HG03280 (cell line): ENCODE measurements around the gene FAM90A26.
A peak's percentile ranks its signal among the peaks of the same experiment; 100 is the strongest.
"Not testable (repeated sequence)": the region's sequence is repeated elsewhere in the genome, so short reads cannot be mapped to it uniquely, and the experiment has no call there.

Experiments used
- ATAC-seq: cut with Tn5 transposase; IDR thresholded peaks from one replicate; pipeline ENCODE4 v1.9.1; 2021; ENCODE audit warnings: mild to moderate bottlenecking, moderate library complexity; ENCODE audit not compliant: unreplicated experiment

The FAM90A26 gene, protein sequence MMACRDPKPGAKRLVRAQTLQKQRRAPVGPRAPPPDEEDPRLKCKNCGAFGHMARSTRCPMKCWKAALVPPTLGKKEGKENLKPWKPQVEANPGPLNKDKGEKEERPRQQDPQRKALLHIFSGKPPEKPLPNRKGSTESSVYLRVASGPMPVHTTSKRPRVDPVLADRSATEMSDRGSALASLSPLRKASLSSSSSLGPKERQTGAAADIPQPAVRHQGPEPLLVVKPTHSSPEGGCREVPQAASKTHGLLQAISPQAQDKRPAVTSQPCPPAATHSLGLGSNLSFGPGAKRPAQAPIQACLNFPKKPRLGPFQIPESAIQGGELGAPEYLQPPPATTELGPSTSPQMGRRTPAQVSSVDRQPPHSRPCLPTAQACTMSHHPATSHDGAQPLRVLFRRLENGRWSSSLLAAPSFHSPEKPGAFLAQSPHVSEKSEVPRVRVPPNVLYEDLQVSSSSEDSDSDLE

DNA sequence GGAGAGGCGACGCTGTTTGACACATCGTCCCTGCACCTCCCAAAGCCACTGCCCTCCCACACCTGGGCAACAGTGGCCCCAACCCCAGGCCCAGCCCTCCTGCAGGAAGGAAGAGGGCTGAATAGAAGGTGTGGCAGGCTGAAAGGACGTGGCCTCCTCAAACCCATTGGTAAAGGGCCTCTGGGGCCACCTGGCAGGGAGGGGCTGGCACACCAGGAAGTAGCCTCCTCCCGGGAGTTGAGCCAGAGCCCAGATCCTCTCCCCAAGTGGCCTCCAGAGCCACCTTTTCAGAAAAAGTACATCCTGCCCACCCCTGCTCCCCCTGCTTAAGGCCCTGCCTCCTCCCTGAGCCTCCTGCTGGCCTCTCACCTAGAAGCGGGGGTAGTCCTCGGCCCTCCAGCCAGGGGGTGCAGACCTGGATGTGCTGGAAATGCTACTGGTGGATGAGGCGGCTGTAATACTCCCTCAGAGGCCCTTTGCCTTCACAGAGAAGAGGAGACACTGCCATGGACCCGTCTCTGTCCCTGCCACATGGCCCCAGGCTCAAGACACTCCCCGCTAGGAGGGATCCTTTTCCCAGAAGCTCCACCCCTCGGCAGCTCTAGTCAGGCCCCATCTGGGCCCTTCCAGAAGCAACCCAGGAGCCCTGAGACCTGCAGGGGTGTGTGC, at the start of gene FAM90A26:
FAM90A26 (plus strand) TSS at position 619 of the 669 bp plus-strand sequence. CDS start 2,764 bp downstream, outside the sequence.
- ATAC-seq, result not testable (repeated sequence)

DNA sequence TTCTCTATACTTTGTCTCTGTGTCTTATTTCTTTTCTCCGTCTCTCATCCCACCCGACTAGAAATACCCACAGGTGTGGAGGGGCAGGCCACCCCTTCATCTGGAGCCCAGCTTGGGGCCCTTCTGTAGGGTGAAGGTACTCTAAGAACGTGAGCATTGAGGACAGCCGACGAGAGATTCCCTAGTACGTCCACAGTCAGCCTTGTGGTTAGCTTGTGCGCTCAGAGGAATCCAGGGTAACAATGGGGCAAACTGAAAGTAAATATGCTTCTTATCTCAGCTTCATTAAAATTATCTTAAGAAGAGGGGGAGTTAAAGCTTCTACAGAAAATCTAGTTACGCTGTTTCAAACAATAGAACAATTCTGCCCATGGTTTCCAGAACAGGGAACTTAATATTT, 47.5 kb upstream of the FAM90A26 start:
- not testable (repeated sequence) for ATAC-seq

DNA sequence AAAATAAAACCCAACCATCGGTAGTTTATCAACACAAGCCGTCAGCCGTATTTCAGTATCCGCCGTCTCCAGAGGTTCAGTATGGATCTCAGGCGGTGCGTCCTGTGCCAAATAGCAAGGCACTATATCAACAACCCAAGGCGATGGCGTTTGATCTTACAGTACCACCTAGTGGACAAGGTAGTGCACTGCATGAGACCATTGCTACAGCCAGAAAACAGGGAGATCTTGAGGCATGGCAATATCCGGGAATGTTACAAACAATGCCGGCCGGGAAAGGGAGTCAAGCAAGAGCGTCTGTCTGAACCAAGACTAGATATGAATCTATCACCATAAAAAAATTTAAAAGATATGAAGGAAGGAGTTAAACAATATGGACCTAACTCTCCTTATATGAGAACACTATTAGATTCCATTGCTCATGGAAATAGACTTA, 46.6 kb upstream of the FAM90A26 start:
- ATAC-seq, result not testable (repeated sequence)

DNA sequence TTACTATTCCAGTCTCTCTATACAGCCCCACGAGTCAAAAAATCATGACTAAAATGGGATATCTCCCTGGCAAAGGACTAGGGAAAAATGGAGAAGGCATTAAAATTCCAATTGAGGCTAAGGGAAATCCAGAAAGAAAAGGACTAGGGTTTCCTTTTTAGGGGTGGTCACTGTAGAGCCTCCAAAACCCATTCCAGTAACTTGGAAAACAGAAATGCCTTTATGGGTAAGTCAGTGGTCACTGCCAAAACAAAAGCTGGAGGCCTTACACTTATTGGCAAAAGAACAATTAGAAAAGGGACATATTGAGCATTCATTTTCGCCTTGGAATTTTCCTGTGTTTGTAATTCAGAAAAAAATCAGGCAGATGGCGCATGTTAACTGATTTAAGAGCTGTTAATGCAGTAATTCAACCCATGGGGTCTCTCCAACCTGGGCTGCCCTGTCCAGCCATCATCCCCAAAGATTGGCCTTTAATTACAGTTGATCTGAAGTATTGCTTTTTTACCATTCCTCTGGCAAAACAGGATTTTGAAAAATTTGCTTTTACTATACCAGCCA, 44.5 kb upstream of the FAM90A26 start:
- not testable (repeated sequence) for ATAC-seq

DNA sequence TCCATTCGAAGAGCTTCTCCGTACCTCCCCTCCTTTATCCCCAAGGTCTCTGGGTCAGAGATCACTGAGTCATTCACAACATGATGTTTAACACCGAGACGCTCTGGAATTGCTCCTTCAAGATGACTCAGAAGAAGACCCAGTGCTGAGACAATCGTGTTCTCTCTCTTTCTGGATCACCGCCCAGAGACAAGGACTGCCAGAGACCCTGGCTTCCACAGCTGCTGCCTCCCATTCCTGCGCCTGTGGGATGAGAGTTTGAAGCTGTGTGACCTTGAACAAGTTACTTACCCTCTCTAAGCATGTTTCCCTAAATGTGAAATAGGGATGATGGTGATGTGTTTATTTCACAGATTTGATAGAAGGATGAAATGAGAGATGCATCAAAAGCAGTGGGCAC, 38.8 kb upstream of the FAM90A26 start:
- ATAC-seq, result not testable (repeated sequence)

DNA sequence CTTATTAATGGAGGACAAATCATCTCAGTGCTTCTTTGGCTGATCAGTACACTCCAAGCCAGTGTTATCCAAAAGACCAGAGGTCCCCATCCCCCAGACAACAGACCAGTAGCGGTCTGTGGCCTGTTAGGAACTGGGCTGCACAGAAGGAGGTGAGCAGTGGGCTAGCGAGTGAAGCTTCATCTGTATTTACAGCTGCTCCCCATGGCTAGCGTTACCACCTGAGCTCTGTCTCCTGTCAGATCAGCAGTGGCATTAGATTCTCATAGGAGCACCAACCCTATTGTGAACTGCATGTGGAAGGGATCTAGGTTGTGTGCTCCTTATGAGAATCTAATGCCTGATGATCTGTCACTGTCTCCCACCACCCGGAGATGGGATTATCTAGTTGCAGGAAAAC, 37.4 kb upstream of the FAM90A26 start:
- not testable (repeated sequence) for ATAC-seq

DNA sequence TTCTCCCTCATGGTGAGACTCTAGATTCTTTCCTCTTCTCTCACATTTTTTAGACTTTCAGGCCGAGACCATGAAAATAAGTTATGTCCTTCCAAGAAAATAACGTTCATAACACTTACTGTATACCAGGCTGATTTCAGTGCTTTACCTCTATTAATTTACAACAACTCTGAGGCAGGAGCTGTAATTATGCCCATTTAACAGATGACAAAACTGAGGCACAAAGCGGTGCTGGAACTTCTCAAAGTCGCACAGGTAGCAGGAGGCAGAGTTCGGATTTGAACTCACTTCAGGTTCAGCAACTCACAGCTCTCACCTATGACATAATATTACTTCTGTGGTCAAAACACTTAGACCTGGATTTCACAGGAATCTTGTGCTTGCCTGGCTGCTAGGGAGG, 36.2 kb upstream of the FAM90A26 start:
- ATAC-seq, result not testable (repeated sequence)

DNA sequence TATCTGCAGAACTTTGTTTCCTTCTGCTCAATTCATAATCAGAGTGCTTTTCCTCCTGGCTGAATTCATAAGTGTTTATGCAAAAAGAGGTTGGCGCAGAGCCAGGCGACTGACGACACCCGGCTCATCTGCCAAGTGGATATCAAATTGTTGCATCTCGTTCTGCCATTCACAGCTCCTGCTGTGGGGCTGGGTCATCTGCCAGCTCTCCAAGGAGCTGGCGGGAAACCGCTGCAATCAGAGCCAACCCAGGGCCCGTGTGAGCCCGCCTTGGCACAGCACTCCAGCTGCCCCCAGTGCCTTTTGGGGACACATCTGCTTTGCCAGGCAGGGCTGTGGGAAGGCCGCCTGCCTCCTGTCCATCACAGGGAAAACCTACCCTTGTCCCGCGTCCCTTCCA, 35.7 kb upstream of the FAM90A26 start:
- not testable (repeated sequence) for ATAC-seq

DNA sequence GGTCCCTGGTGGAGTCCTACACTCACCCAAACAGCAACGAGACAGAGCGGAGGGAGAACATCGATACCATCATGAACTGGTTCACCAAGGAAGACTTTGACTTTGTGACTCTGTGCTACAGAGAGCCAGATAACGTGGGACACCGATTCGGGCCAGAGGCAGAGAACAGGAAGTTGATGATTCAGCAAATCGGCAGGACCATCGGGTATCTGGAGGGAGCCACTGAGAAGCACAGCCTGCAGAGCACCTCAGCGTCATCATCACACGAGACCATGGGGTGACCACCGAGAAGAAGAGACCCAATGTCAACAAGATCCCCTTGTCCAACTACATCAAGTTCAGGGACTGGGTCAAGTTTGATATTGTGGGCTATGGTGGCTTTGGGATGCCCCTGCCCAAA, 29.2 kb upstream of the FAM90A26 start:
- not testable (repeated sequence) for ATAC-seq

DNA sequence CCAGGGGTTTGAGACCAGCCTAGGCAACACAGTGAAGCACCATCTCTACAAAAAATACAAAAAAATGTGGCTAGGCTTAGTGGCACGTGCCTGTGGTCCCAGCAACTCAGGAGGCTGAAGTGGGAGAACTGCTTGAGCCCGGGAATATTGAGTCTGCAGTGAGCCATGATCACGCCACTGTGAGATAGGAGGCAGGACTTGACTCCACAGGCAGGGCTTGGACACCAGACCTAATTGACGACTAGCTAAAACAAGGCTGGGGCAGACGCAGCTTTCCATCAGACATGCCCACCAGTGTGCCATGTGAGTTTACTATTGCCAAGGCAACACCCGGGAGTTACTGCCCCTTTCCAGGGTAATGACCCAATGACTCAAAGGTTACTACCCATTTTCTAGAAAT, 27.4 kb upstream of the FAM90A26 start:
- not testable (repeated sequence) for ATAC-seq

DNA sequence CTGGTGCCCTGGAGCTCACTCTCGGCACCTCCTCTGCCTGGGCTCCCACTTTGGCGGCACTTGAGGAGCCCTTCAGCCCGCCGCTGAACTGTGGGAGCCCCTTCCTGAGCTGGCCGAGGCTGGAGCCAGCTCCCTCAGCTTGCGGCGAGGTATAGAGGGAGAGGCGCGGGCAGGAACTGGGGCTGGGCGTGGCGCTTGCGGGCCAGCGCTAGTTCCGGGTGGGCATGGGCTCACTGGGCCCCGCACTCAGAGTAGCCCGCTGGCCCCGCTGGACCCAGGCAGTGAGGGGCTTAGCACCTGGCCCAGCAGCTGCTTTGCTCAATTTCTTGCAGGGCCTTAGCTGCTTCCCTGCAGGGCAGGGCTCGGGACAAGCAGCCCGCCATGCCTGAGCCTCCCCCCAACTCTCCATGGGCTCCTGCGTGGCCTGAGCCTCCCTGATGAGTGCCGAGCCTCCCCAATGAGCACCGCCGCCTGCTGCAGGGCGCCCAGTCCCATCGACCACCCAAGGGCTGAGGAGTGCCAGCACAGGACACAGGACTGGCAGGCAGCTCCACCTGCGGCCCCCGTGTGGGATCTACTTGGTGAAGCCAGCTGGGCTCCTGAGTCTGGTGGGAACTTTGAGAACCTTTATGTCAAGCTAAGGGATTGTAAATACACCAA, 26.7 kb upstream of the FAM90A26 start:
- no peak for ATAC-seq

DNA sequence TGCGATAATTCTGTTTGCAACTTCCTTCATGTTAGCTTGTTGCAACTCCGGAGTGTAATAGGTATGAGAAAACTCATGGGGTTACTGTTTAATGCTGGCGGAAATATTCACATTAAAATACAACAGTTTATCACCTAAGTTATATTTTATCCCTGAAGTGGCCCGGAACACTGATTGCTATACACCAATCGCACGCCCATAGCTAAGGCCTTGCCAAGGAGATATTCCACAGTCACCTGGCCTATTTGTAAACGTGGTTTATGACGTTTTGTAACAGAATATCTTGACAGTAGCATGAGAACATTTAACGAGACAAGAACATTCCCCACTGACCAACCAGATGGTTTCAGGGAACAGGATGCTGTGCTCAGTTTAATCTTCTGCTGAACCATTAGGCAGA, 23.2 kb upstream of the FAM90A26 start:
- ATAC-seq, result no peak

DNA sequence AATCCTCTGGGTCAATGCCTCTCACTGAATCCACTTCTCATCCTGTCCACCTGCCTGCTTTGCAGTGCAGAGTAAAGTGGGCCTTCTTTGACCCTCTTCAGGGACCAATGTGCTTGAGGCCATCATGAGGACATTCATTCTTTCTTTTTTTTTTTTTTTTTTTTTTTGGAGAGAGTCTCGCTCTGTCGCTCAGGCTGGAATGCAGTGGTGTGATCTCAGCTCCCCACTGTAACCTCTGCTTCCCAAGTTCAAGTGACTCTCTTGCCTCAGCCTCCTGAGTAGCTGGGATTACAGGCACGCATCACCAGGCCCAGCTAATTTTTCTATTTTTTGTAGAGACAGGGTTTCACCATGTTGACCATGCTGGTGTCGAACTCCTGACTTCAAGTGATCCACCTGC, 22.8 kb upstream of the FAM90A26 start:
- ATAC-seq, result not testable (repeated sequence)

DNA sequence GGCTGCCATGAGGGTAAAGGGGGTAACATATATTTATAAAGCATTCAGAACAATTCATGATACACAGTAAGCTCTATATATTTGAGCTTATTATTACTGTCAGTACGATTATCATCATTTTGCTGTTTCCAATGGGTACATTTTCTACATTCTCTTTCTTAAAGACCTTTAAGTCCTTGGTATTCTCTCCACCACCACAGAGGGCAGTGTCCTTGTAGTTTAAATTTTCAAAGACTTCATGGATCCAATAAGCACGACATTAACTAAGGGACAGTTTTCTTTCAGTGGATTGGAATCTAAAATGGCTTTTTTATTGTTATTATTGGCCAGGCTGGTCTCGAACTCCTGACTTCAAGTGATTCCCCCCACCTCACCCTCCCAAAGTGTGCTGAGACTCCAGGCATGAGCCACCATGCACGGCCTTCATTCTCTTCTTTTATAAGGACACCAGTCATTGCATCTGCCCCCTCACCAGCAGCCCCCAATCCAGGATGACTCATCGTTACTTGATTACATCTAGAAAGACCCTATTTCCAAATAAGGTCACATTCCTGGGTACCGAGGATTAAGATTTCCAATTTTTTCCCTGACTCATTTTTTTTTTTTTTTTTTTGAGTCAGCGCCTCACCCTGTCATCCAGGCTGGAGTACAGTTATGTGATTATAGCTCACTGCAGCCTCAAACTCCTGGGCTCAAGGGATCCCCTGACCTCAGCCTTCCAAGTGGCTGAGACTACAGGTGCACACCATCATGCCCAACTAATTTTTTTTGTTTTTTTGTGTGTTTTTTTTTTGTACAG, 21.4 kb upstream of the FAM90A26 start:
- not testable (repeated sequence) for ATAC-seq

DNA sequence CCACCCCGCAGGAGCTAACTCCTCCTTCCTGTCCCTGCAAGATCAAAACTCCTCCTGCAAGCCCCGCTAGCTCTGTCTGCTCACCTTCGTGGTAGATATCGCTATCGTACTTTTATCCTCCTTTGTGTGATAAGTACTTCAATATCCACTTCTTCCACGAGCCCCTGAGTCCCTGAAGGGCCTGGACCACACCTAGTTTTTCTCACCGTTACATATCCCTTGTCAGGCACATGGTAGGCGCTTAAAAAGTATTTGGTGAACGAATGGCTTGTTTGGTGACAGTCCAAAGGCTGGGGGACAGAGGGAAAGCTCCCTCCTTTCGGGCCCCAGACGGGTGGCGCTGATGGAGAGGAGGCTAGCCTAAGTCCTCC, 18.4 kb upstream of the FAM90A26 start:
- not testable (repeated sequence) for ATAC-seq

DNA sequence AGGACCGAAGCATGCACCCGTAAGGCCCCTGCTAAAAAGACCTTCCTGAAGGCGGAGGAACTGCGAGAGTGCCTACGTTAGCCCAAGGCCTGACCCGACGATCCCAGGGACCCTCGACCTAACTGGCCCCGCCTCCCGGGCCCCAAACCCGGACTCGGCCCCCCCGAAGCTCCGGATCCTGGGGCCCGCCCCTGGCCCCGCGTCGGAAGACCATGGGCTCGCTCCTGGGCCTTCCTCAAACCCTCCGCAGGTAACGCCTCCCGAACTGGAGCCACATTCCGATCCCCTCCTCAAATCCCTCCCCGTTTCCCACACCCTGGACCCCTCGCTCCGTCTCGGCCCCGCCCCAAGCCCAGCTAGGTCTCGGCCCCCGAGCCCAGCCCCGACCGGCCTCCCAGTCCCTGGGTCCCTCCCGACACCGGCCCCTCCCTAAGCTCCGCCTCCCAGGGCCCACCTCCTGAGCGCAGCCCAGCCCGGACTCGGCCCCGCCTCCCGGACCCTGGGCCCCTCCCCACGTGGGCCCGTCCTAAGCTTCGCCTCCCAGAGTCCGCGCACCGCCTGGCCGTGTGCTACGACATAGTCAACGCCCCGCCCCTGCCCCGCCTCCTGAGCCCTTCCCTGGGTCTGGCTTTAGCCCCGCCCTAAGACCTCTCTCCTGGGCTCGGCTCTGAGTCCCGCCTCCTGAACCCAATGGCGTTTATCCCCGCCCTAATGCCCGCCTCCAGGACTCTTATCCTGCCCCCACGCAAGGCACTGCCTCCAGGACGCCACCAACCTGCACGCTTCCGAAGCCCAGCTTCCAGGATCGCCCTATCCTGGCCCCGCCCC, 17.8 kb upstream of the FAM90A26 start:
- not testable (repeated sequence) for ATAC-seq

DNA sequence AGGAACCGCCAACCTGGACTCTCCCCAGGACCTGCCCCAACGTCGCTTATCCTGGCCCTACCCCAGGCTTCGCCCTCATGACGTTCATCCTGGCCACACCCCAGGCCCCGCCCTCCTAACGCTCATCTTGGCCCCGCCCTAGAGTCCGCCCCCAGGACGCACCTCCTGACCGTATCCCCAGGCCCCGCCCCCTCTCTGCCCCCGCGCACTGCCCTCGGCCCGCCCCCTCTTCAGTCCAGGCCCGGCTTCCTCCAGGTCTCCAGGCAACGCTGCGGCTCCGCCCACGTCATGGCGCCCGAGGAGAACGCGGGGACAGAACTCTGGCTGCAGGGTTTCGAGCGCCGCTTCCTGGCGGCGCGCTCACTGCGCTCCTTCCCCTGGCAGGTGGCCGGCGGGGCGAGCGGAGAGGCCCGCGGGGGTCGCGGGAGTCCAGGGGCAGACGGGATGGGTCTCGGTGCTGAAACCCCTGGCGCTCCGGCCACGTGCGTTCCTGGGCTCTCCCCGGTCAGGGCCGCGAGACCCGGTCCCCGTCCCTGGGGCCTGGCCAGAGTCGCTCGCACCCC, 17.1 kb upstream of the FAM90A26 start:
- ATAC-seq, result peak; percentile 57

DNA sequence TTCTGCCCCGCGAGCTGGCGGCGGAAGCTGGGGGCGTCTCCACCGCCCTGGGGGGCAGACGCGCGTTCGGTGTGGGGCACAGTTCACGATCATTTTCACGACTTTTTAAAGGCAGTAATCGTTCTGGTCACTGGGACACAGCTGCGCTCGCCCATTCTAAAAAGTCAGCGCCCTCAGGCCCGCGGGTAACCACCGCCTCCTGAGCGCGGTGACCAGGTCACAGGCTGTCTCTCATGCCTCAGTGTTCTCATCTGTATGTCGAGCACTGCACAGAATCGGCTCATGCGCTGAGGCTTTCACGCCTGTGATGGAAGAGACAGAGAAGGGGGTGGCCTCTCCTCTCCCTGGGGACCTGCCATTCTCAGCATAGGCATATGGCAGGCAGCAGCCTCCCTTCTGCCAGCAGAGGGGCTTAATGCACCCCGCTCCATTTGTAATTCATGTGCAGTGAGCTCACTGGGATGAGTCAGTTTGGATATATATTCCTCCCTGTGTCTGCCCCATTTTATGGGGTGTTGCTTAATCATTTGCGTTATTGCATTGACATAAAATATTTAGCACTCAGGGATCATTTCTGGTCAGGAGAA, 16.5 kb upstream of the FAM90A26 start:
- ATAC-seq, result not testable (repeated sequence)
